CD14-positive monocyte (primary cell): ENCODE data around the gene BCAN. TPM values are rescaled to one million over a fixed set of nuclear protein-coding genes. Genes with fewer than 3 reads are reported as not detected.
"Not testable (repeated sequence)": the region's sequence is repeated elsewhere in the genome, so short reads cannot be mapped to it uniquely, and the experiment has no call there.

Source experiments
- DNase-seq, 3 donors: peaks; one replicate each; pipeline ENCODE4 v3.0.0-alpha.2; 2011 to 2022
- H2AFZ ChIP-seq: 2 replicates; pipeline ENCODE4 v1.6.0; 2012; ENCODE audit warnings: mild to moderate bottlenecking, low read depth, low read length, inconsistent platforms; ENCODE audit not compliant: insufficient read depth, poor library complexity, severe bottlenecking
- H3K27ac ChIP-seq, 2 donors: 1 replicate in 1 of 2; 2 replicates in 1 of 2; pipeline ENCODE4 v1.5.1; 2012 to 2013; ENCODE audit warnings: low read length in 2 of 2, control low read depth in 1 of 2, inconsistent platforms in 1 of 2, low read depth in 1 of 2, mild to moderate bottlenecking in 1 of 2
- H3K27me3 ChIP-seq, 2 donors: one replicate each; pipeline versions ENCODE4 v1.6.0 to v1.6.1; 2011 to 2013; ENCODE audit warnings: low read length in 2 of 2; ENCODE audit not compliant: control insufficient read depth in 2 of 2, insufficient read depth in 2 of 2
- H3K36me3 ChIP-seq, 2 donors: replicated peaks in 1 of 2; 1 replicate in 1 of 2; 2 replicates in 1 of 2; pipeline versions ENCODE4 v1.5.1 to v1.6.1; 2012 to 2013; ENCODE audit warnings: low read length in 2 of 2, control low read depth in 1 of 2, inconsistent platforms in 1 of 2, mild to moderate bottlenecking in 1 of 2; ENCODE audit not compliant: insufficient read depth in 2 of 2, control insufficient read depth in 1 of 2
- H3K4me1 ChIP-seq, 2 donors: 1 replicate in 1 of 2; 2 replicates in 1 of 2; pipeline versions ENCODE4 v1.5.1 to v1.6.1; 2012 to 2013; ENCODE audit warnings: low read length in 2 of 2, control low read depth in 1 of 2, inconsistent platforms in 1 of 2, mild to moderate bottlenecking in 1 of 2, moderate library complexity in 1 of 2; ENCODE audit not compliant: insufficient read depth in 2 of 2, control insufficient read depth in 1 of 2
- H3K4me2 ChIP-seq: replicated peaks from 2 replicates; pipeline ENCODE3; 2012; ENCODE audit warnings: low read length, moderate library complexity, mild to moderate bottlenecking; ENCODE audit not compliant: poor library complexity, severe bottlenecking; ENCODE audit errors: extremely low read depth
- H3K4me3 ChIP-seq, 3 experiments: fragments of 200-600 bp in 1 of 3; sonication (generic) in 1 of 3; replicated peaks in 1 of 3; 1 replicate in 2 of 3; 2 replicates in 1 of 3; pipeline ENCODE4 v1.5.1; 2011 to 2013; ENCODE audit warnings: low read length in 3 of 3, mild to moderate bottlenecking in 3 of 3, control low read depth in 2 of 3, low read depth in 2 of 3, inconsistent platforms in 1 of 3, moderate library complexity in 1 of 3
- H3K79me2 ChIP-seq: 2 replicates; pipeline ENCODE4 v1.6.0; 2012; ENCODE audit warnings: mild to moderate bottlenecking, control low read depth, inconsistent platforms, low read length, moderate library complexity; ENCODE audit not compliant: insufficient read depth
- H3K9ac ChIP-seq: 2 replicates; pipeline ENCODE4 v1.6.0; 2017; ENCODE audit warnings: low read length, mild to moderate bottlenecking; ENCODE audit not compliant: insufficient read depth, poor library complexity, severe bottlenecking
- H3K9me3 ChIP-seq, 2 donors: replicated peaks in 1 of 2; 1 replicate in 1 of 2; 2 replicates in 1 of 2; pipeline versions ENCODE4 v1.5.1 to v1.6.1; 2012 to 2013; ENCODE audit warnings: low read length in 2 of 2, control low read depth in 1 of 2; ENCODE audit not compliant: control insufficient read depth in 1 of 2, insufficient read depth in 1 of 2
- H4K20me1 ChIP-seq: 2 replicates; pipeline ENCODE4 v1.6.0; 2012; ENCODE audit warnings: mild to moderate bottlenecking, low read length, control low read depth, moderate library complexity; ENCODE audit not compliant: insufficient read depth
- H3K27ac Mint-ChIP-seq, 7 donors: one replicate each; pipeline ENCODE4 v1.8.0; 2020; ENCODE audit warnings: mild to moderate bottlenecking in 7 of 7, mixed read lengths in 7 of 7, moderate library complexity in 6 of 7, inconsistent platforms in 2 of 7
- H3K27me3 Mint-ChIP-seq, 3 donors: one replicate each; pipeline ENCODE4 v1.8.0; 2021 to 2022; ENCODE audit warnings: low read depth in 3 of 3, mild to moderate bottlenecking in 3 of 3, mixed read lengths in 3 of 3, moderate library complexity in 3 of 3, inconsistent platforms in 1 of 3
- H3K36me3 Mint-ChIP-seq, 2 donors: one replicate each; pipeline ENCODE4 v1.8.0; 2020; ENCODE audit warnings: mixed read lengths in 2 of 2, inconsistent platforms in 1 of 2, mild to moderate bottlenecking in 1 of 2
- H3K4me1 Mint-ChIP-seq: one replicate; pipeline ENCODE4 v1.8.0; 2020; ENCODE audit warnings: mild to moderate bottlenecking, mixed read lengths
- H3K4me3 Mint-ChIP-seq, 2 donors: one replicate each; pipeline ENCODE4 v1.8.0; 2020; ENCODE audit warnings: mild to moderate bottlenecking in 2 of 2, mixed read lengths in 2 of 2, moderate library complexity in 1 of 2
- H3K9me3 Mint-ChIP-seq, 7 donors: one replicate each; pipeline ENCODE4 v1.8.0; 2020 to 2022; ENCODE audit warnings: mixed read lengths in 7 of 7, mild to moderate bottlenecking in 6 of 7, moderate library complexity in 6 of 7, inconsistent platforms in 2 of 7
- CTCF ChIP-seq: fragments of 200-600 bp; IDR thresholded peaks from one replicate; pipeline ENCODE4 v1.8.0; 2022; ENCODE audit warnings: antibody characterized with exemption, mild to moderate bottlenecking
- WGBS: methylation state at CpG from one replicate; pipeline ENCODE4 v1.1.5; 2013; ENCODE audit warnings: missing lambda C conversion rate; ENCODE audit not compliant: insufficient coverage; 5-methylcytosine and 5-hydroxymethylcytosine counted together
- intact Hi-C, 2 donors: fragments of 100-400 bp; cut with micrococcal nuclease; formaldehyde crosslinking; loops; one replicate each; pipeline versions ENCODE4 v1.15.0 to v1.15.1; 2023
- polyA plus RNA-seq, 3 donors: library from polyadenylated mRNA; depleted of rRNA in 1 of 3; unstranded in 2 of 3; stranded (reverse) in 1 of 3; fragments of 300-500 nt in 2 of 3; fragments of >200 nt in 1 of 3; fragmentation: Illumina TruSeq in 2 of 3; gene quantifications; 1 replicate in 2 of 3; 2 replicates in 1 of 3; pipeline ENCODE4 v1.2.3, GENCODE V29; 2012 to 2021

BCAN gene
- polyA plus RNA-seq, 3 donors = not detected

GRCh38 chr1:156608036-156608674 is 33.8 kb upstream of the BCAN start:
- peaks cover 0 to 3% of the 10 kb centered on the region in 2 donors for H3K4me1 ChIP-seq
- H3K9ac ChIP-seq = no peak overlapping the region
- H3K79me2 ChIP-seq = no peaks in the 10 kb centered on the region
- no peak overlapping the region for H3K4me3 ChIP-seq
- Mint-ChIP-seq H3K27ac (no peak overlapping the region), H3K4me1 (peaks cover 10% of the 10 kb centered on the region), H3K9me3 (no peaks in the 10 kb centered on the region), H3K36me3 (no peaks in the 10 kb centered on the region), H3K27me3 (peaks cover 16 to 24% (median 22%) of the 10 kb centered on the region in 3 donors), H3K4me3 (no peak overlapping the region)
- H3K27me3 ChIP-seq = peaks cover 0 to 5% of the 10 kb centered on the region in 2 donors
- intact Hi-C loops = loop anchor here (2.0 to 10.0 kb wide), 6 partner anchors 21 to 223 kb away; no protein-coding TSS in a partner anchor
- no peak overlapping the region for H3K4me2 ChIP-seq
- 0% methylated on average over 1 of the region's 7 CpGs for WGBS
- H3K27ac ChIP-seq = no peak overlapping the region
- DNase-seq = peak; percentile 62 to 74 (median 64)
- H2AFZ ChIP-seq = no peak overlapping the region
- no peaks in the 10 kb centered on the region for H3K36me3 ChIP-seq
- no peaks in the 10 kb centered on the region for H4K20me1 ChIP-seq
- H3K9me3 ChIP-seq = no peaks in the 10 kb centered on the region
- peak; percentile 80 for TF ChIP-seq CTCF

- peak; percentile 74 for TF ChIP-seq CTCF
- Mint-ChIP-seq H3K4me3 (no peak overlapping the region), H3K4me1 (peaks cover 10% of the 10 kb centered on the region), H3K9me3 (no peaks in the 10 kb centered on the region), H3K27ac (no peak overlapping the region), H3K27me3 (peaks cover 16 to 29% (median 22%) of the 10 kb centered on the region in 3 donors), H3K36me3 (no peaks in the 10 kb centered on the region)
- H2AFZ ChIP-seq = no peak overlapping the region
- intact Hi-C loops = loop anchor here (2.0 to 10.0 kb wide), 6 partner anchors 22 to 224 kb away; no protein-coding TSS in a partner anchor
- H3K4me2 ChIP-seq = no peak overlapping the region
- H3K4me1 ChIP-seq = peaks cover 0 to 3% of the 10 kb centered on the region in 2 donors
- H3K79me2 ChIP-seq = no peaks in the 10 kb centered on the region
- no peaks in the 10 kb centered on the region for H3K9me3 ChIP-seq
- H3K27ac ChIP-seq = no peak overlapping the region
- peak in 2 of 3 donors; percentile 26 for DNase-seq
- peaks cover 0 to 5% of the 10 kb centered on the region in 2 donors for H3K27me3 ChIP-seq
- no peak overlapping the region for H3K9ac ChIP-seq
- H3K36me3 ChIP-seq = no peaks in the 10 kb centered on the region
- 44% methylated on average over 5 of the region's 6 CpGs for WGBS
- no peak overlapping the region for H3K4me3 ChIP-seq
- no peaks in the 10 kb centered on the region for H4K20me1 ChIP-seq
Measured at GRCh38 chr1:156608981-156609380, 32.9 kb upstream of the BCAN start.

- H3K9me3 Mint-ChIP-seq, H3K27me3 ChIP-seq, H3K79me2 ChIP-seq, H3K4me1 ChIP-seq, H3K4me2 ChIP-seq, H4K20me1 ChIP-seq, H3K36me3 ChIP-seq, H3K4me1 Mint-ChIP-seq, DNase-seq, H2AFZ ChIP-seq, H3K4me3 Mint-ChIP-seq, H3K27ac ChIP-seq, H3K9ac ChIP-seq, intact Hi-C loops, H3K9me3 ChIP-seq, H3K4me3 ChIP-seq, H3K36me3 Mint-ChIP-seq: not testable (repeated sequence)
- H3K27me3 Mint-ChIP-seq = peaks cover 20 to 37% (median 29%) of the 10 kb centered on the region in 3 donors
- H3K27ac Mint-ChIP-seq = peak overlapping the region in 1 of 7 donors; percentile 81
- WGBS = 96% methylated on average over 9 of the region's 9 CpGs
Measured at GRCh38 chr1:156610072-156610471, 31.8 kb upstream of the BCAN start.
